ENCODE results near the gene STRAP. TPM values are rescaled to one million over a fixed set of nuclear protein-coding genes. Genes with fewer than 3 reads are reported as not detected.

STRAP gene, protein sequence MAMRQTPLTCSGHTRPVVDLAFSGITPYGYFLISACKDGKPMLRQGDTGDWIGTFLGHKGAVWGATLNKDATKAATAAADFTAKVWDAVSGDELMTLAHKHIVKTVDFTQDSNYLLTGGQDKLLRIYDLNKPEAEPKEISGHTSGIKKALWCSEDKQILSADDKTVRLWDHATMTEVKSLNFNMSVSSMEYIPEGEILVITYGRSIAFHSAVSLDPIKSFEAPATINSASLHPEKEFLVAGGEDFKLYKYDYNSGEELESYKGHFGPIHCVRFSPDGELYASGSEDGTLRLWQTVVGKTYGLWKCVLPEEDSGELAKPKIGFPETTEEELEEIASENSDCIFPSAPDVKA
- total RNA-seq (138 and 144 TPM in 2 replicates), polyA plus RNA-seq (65.5 and 76.9 TPM in 2 replicates), polyA minus RNA-seq (105 and 141 TPM in 2 replicates), Bru-seq, nascent RNA (percentile 96 among the genes with signal in this experiment), BruChase-seq, experiment 1, labeled RNA remaining after a 6-hour chase (percentile 97 among the genes with signal in this experiment), BruChase-seq, experiment 2, labeled RNA remaining after a 2-hour chase (percentile 93 among the genes with signal in this experiment)
- polyA plus RNA-seq (2011; cell fraction: cytosol; rRNA removed): 98.6 and 99.5 TPM in 2 replicates
- 33.7 and 54.4 TPM in 2 replicates for polyA plus RNA-seq (2011; cell fraction: nucleus; rRNA removed)
- 183 and 224 TPM in 2 replicates for polyA plus RNA-seq (2012)
- 138 TPM for polyA minus RNA-seq (2011; cell fraction: cytosol; rRNA and poly(A)+ RNA removed)
- 43.8 and 45.5 TPM in 2 replicates for polyA minus RNA-seq (2011; cell fraction: nucleus; rRNA and poly(A)+ RNA removed)
- long read RNA-seq, transcript STRAP-206 (9 exons, 1,698 nt): minor isoform, 35 of 730 reads
- long read RNA-seq, transcript STRAP-202 (10 exons, 1,866 nt): major isoform, 669 of 730 reads
- long read RNA-seq, partial matches to known transcripts: 5 of 730 reads
- long read RNA-seq, other reads (novel, unspliced or antisense): 19 of 730 reads

DNA sequence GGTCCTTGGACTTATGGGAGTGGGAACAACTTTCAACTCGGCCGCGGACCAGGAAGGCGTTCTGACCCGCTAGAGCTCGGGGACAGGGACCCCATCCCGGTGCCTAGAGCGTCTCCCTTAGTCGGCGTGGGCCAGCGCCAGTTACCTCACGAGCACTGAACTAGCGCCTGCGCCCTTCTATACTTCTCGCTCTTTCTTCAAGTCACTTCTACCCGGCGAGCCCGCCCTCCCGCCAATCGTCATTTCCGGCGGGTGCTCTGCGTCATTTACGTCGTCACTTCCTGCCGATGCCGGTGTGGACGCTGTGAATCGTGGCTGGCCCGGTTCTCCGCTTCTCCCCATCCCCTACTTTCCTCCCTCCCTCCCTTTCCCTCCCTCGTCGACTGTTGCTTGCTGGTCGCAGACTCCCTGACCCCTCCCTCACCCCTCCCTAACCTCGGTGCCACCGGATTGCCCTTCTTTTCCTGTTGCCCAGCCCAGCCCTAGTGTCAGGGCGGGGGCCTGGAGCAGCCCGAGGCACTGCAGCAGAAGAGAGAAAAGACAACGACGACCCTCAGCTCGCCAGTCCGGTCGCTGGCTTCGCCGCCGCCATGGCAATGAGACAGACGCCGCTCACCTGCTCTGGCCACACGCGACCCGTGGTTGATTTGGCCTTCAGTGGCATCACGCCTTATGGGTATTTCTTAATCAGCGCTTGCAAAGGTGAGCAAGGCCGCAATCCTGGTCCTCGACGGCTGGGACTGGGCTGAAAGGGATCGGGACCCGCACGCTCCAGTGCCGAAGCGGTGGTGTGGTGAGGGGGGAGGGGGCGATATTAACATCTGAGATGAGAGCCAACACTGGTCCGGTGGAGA, at the start of gene STRAP:
Gene STRAP (plus strand): TSS at position 270 of the 854 bp plus-strand sequence. CDS start 321 bp downstream, at position 591.
- DNase-seq (ENCODE audit: low read depth, low spot score): peak; percentile 99
- CTCF ChIA-PET: interaction anchor here (1.5 to 4.6 kb wide), 2 partner anchors 16 to 298 kb away, joined by 5 to 32 read pairs; no protein-coding TSS in a partner anchor
- TF ChIP-seq POLR2AphosphoS5 (IDR thresholded peaks at IDR 0.05; ENCODE audit: insufficient read depth, low read depth, low read length) (peak; percentile 86), POLR2A (IDR thresholded peaks at IDR 0.05; ENCODE audit: low read depth, low read length) (peak; percentile 97), MYC (IDR thresholded peaks at IDR 0.05; ENCODE audit: low read depth, low read length) (peak; percentile 8), FOS (IDR thresholded peaks at IDR 0.05; ENCODE audit: borderline replicate concordance, insufficient read depth, low read length) (no peak), JUN (IDR thresholded peaks at IDR 0.05; ENCODE audit: borderline replicate concordance, insufficient read depth, insufficient read length, low read depth) (peak; percentile 48)
- FAIRE-seq: peak; percentile 91
- POLR2A ChIA-PET: interaction anchor here (0.7 kb wide), 1 partner anchor 1487 kb away, joined by 3 read pairs; no protein-coding TSS in a partner anchor
- Histone ChIP-seq H3K9me1 (replicated peaks; ENCODE audit: control insufficient read depth, extremely low read depth, insufficient read depth, low read length) (no peaks in the 10 kb centered on the region), H3K4me2 (ENCODE audit: insufficient read depth, low read length) (peak within 1 kb of the TSS; percentile 100), H3K4me3 (replicated peaks in 1 of 3; ENCODE audit: insufficient read depth in 1 of 3, low read depth in 1 of 3, low read length in 3 of 3) (peak within 1 kb of the TSS; percentile 59 to 100 (median 94)), H3K9ac (replicated peaks; ENCODE audit: extremely low read depth, insufficient read depth, low read length) (peak within 1 kb of the TSS; percentile 99), H3K27me3 (ENCODE audit: control insufficient read depth in 2 of 2, insufficient read depth in 2 of 2, low read length in 2 of 2) (no peaks in the 10 kb centered on the region), H3K9me3 (replicated peaks; ENCODE audit: control insufficient read depth, insufficient read depth, low read length) (no peaks in the 10 kb centered on the region), H3K79me2 (ENCODE audit: control insufficient read depth, insufficient read depth, low read length) (peaks cover 51% of the 10 kb centered on the region), H2AFZ (ENCODE audit: low read depth, low read length) (peak within 1 kb of the TSS; percentile 61), H3K36me3 (ENCODE audit: control insufficient read depth in 2 of 2, extremely low read depth in 1 of 2, insufficient read depth in 2 of 2, low read length in 2 of 2) (peaks cover 1 to 7% of the 10 kb centered on the region in 2 experiments), H3K4me1 (ENCODE audit: control insufficient read depth, extremely low read depth, insufficient read depth, low read length) (peaks cover 24% of the 10 kb centered on the region), H3K27ac (ENCODE audit: insufficient read depth, low read depth, low read length) (peak within 1 kb of the TSS; percentile 97), H4K20me1 (replicated peaks; ENCODE audit: control insufficient read depth, extremely low read depth, insufficient read depth, low read length) (peaks cover 6% of the 10 kb centered on the region)
- dilution Hi-C loops (cut with MboI; ENCODE audit: extremely low pct_ligation_motif_present, low sequenced_read_pairs): no loop called here
- BruUV-seq (replicated peaks): TSS peak; percentile 41
- intact Hi-C loops (cut with micrococcal nuclease): loop anchor here (1.0 to 10.0 kb wide), 6 partner anchors 29 to 1110 kb away; partner anchors contain the start of genes DERA and MGST1

Data from endothelial cell of umbilical vein (primary cell).